Heart left ventricle (tissue), 16 donors: ENCODE data around the gene B3GNT2. TPM values are rescaled to one million over a fixed set of nuclear protein-coding genes. Genes with fewer than 3 reads are reported as not detected.

Experiments used
- ATAC-seq, 4 donors: fragments of 200-7000 bp; cut with Tn5 transposase; one replicate each; pipeline ENCODE4 v1.9.1; 2020 to 2022; ENCODE audit warnings: moderate library complexity in 4 of 4, mild to moderate bottlenecking in 3 of 4, moderate number of reproducible peaks in 1 of 4
- DNase-seq, 5 donors: peaks; one replicate each; pipeline ENCODE4 v3.0.0-alpha.2; 2020
- H3K27ac ChIP-seq, 12 donors: fragments of 200-600 bp; sonication (generic) in 4 of 12; one replicate each; pipeline versions ENCODE4 v1.5.0 to v1.8.0; 2016 to 2022; ENCODE audit warnings: mild to moderate bottlenecking in 2 of 12
- H3K27me3 ChIP-seq, 9 donors: fragments of 200-600 bp; sonication (generic) in 2 of 9; one replicate each; pipeline versions ENCODE4 v1.5.1 to v1.8.0; 2016 to 2022; ENCODE audit warnings: mild to moderate bottlenecking in 3 of 9
- H3K36me3 ChIP-seq, 9 donors: fragments of 200-600 bp; sonication (generic) in 2 of 9; one replicate each; pipeline versions ENCODE4 v1.5.0 to v1.8.0; 2018 to 2022; ENCODE audit warnings: mild to moderate bottlenecking in 2 of 9
- H3K4me1 ChIP-seq, 12 donors: fragments of 200-600 bp; sonication (generic) in 4 of 12; one replicate each; pipeline versions ENCODE4 v1.5.0 to v1.8.0; 2016 to 2022; ENCODE audit warnings: mild to moderate bottlenecking in 3 of 12
- H3K4me3 ChIP-seq, 12 donors: fragments of 200-600 bp; sonication (generic) in 4 of 12; one replicate each; pipeline versions ENCODE4 v1.5.0 to v1.8.0; 2017 to 2022; ENCODE audit warnings: mild to moderate bottlenecking in 9 of 12, moderate library complexity in 4 of 12
- H3K9me3 ChIP-seq, 12 donors: fragments of 200-600 bp; sonication (generic) in 4 of 12; one replicate each; pipeline versions ENCODE4 v1.5.0 to v1.8.0; 2016 to 2022; ENCODE audit warnings: mild to moderate bottlenecking in 1 of 12
- POLR2A ChIP-seq, 2 donors: fragments of 450-650 bp; IDR thresholded peaks; one replicate each; pipeline ENCODE4 v1.6.1; 2017; ENCODE audit warnings: antibody characterized with exemption in 2 of 2, mild to moderate bottlenecking in 2 of 2, moderate library complexity in 2 of 2
- WGBS, 4 donors: extraction: QIAGEN DNeasy Blood & Tissue Kit in 2 of 4; methylation state at CpG; one replicate each; pipeline versions ENCODE4 v1.1.5 to v1.1.7; 2013 to 2018; 5-methylcytosine and 5-hydroxymethylcytosine counted together
- intact Hi-C, 10 donors: fragments of 100-400 bp; cut with DNase I; formaldehyde crosslinking; loops; one replicate each; pipeline versions ENCODE4 v1.11.1 to v1.14.2; 2022
- polyA plus RNA-seq, 2 donors: library from polyadenylated mRNA; stranded (reverse); fragments of 200-250 nt; gene quantifications; one replicate each; pipeline ENCODE4 v1.2.3, GENCODE V29; 2013
- total RNA-seq, 9 donors: library from RNA; depleted of rRNA in 2 of 9; stranded (reverse); fragments of >200 nt in 2 of 9; fragmentation: NEBNext Ultra II Directional in 3 of 9; extraction: Animal tissue kit (Norgen Biotek cat#: 25700) in 3 of 9; gene quantifications; one replicate each; pipeline versions ENCODE4 v1.1.0 to v1.2.4, GENCODE V29; 2016 to 2023
- TF ChIP-seq, protein P1 (sequence below), 12 donors: fragments of 200-600 bp; sonication (generic) in 4 of 12; IDR thresholded peaks; one replicate each; pipeline versions ENCODE4 v1.5.0 to v1.8.0; 2018 to 2022; ENCODE audit warnings: antibody characterized with exemption in 12 of 12, mild to moderate bottlenecking in 5 of 12
- donor health status: ischemic (EF 13 %, LVEDD 7.1; RV severe dilation, severe dysfunction).
- donor health status: healthy with polysubstance abuse.
- donor health status: DM: no; HTN: yes; CAD: no.
- donor health status: DM: no; HTN: no; CAD: no.
- donor health status: ischemic (EF 25% LVEDD 6.9; RV normal size, moderate dysfunction).
- donor health status: ischemic (EF 25% LVEDD 5.7; RV mildly dilated, moderate dysfunction).
- donor health status: healthy.
- donor health status: DM: yes; HTN: yes; CAD: no.
- donor health status: ischemic (EF 35%, LVEDD 5.7; RV mildly dilated, moderate dysfunction).
- donor health status: nonischemic (EF 11% LVEDD 7.7; RV severe dilation, severe dysfunction).
- donor health status: DM: yes; HTN: yes; CAD: no.
- donor health status: PGD.
- donor health status: ischemic (EF 29% LVEDD 5.4; RV normal size, mild dysfunction).
- donor health status: nonischemic (EF 23%, LVEDD 6.1; RV moderate dilation, normal function).

B3GNT2 gene
- total and polyA plus RNA-seq, 11 donors: 8.6 to 26.5 (median 18.4) TPM

DNA sequence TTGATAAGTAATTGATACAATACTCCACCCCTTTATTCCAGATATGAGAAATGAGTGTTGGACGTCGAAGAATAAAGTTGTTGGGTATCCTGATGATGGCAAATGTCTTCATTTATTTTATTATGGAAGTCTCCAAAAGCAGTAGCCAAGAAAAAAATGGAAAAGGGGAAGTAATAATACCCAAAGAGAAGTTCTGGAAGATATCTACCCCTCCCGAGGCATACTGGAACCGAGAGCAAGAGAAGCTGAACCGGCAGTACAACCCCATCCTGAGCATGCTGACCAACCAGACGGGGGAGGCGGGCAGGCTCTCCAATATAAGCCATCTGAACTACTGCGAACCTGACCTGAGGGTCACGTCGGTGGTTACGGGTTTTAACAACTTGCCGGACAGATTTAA is 26.3 kb downstream of the B3GNT2 start:
- H3K27me3 ChIP-seq: no peaks in the 10 kb centered on the region
- WGBS, 4 donors: 90 to 94% (median 92%) methylated on average over 12 of the region's 12 CpGs
- intact Hi-C loops: no loop called here
- DNase-seq: no peak
- H3K27ac ChIP-seq: peak overlapping the region in 1 of 12 donors; percentile 84
- no peak for ATAC-seq
- TF ChIP-seq POLR2A (IDR thresholded peaks at IDR 0.05): no peak
- TF ChIP-seq, protein P1, sequence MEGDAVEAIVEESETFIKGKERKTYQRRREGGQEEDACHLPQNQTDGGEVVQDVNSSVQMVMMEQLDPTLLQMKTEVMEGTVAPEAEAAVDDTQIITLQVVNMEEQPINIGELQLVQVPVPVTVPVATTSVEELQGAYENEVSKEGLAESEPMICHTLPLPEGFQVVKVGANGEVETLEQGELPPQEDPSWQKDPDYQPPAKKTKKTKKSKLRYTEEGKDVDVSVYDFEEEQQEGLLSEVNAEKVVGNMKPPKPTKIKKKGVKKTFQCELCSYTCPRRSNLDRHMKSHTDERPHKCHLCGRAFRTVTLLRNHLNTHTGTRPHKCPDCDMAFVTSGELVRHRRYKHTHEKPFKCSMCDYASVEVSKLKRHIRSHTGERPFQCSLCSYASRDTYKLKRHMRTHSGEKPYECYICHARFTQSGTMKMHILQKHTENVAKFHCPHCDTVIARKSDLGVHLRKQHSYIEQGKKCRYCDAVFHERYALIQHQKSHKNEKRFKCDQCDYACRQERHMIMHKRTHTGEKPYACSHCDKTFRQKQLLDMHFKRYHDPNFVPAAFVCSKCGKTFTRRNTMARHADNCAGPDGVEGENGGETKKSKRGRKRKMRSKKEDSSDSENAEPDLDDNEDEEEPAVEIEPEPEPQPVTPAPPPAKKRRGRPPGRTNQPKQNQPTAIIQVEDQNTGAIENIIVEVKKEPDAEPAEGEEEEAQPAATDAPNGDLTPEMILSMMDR (IDR thresholded peaks at IDR 0.05): no peak
- H3K4me3 ChIP-seq: no peak overlapping the region
- peaks cover 0 to 9% (median 0%) of the 10 kb centered on the region in 12 donors for H3K9me3 ChIP-seq
- peaks cover 0 to 44% (median 30%) of the 10 kb centered on the region in 9 donors for H3K36me3 ChIP-seq
- peaks cover 0 to 65% (median 29%) of the 10 kb centered on the region in 12 donors for H3K4me1 ChIP-seq

DNA sequence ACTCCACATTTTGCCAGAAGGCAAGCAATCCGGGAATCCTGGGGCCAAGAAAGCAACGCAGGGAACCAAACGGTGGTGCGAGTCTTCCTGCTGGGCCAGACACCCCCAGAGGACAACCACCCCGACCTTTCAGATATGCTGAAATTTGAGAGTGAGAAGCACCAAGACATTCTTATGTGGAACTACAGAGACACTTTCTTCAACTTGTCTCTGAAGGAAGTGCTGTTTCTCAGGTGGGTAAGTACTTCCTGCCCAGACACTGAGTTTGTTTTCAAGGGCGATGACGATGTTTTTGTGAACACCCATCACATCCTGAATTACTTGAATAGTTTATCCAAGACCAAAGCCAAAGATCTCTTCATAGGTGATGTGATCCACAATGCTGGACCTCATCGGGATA is 26.8 kb downstream of the B3GNT2 start:
- intact Hi-C loops: no loop called here
- Histone ChIP-seq H3K9me3 (peaks cover 0 to 9% (median 0%) of the 10 kb centered on the region in 12 donors), H3K36me3 (peaks cover 0 to 48% (median 30%) of the 10 kb centered on the region in 9 donors), H3K27me3 (no peaks in the 10 kb centered on the region), H3K27ac (no peak overlapping the region), H3K4me1 (peaks cover 0 to 60% (median 24%) of the 10 kb centered on the region in 12 donors), H3K4me3 (no peak overlapping the region)
- ATAC-seq (no peak), DNase-seq (no peak)
- WGBS, 4 donors: 76 to 88% (median 81%) methylated on average over 8 of the region's 8 CpGs
- TF ChIP-seq, protein P1 (IDR thresholded peaks at IDR 0.05): no peak
- TF ChIP-seq POLR2A (IDR thresholded peaks at IDR 0.05): no peak

- Histone ChIP-seq H3K27ac (no peak overlapping the region), H3K4me1 (peaks cover 0 to 39% (median 13%) of the 10 kb centered on the region in 12 donors), H3K27me3 (no peaks in the 10 kb centered on the region), H3K36me3 (peaks cover 0 to 49% (median 30%) of the 10 kb centered on the region in 9 donors), H3K4me3 (no peak overlapping the region), H3K9me3 (no peaks in the 10 kb centered on the region)
- no peak for DNase-seq
- intact Hi-C loops: no loop called here
- TF ChIP-seq, protein P1 (IDR thresholded peaks at IDR 0.05): no peak
- WGBS, 4 donors: 54 to 74% (median 70%) methylated on average over 1 of the region's 1 CpG
- no peak for ATAC-seq
Measured at GRCh38 chr2:62224976-62225375, 29.1 kb downstream of the B3GNT2 start.

GRCh38 chr2:62227386-62228075 is 31.6 kb downstream of the B3GNT2 start:
- Histone ChIP-seq H3K27ac (no peak overlapping the region), H3K9me3 (no peaks in the 10 kb centered on the region), H3K4me3 (no peak overlapping the region), H3K4me1 (peaks cover 0 to 28% (median 3%) of the 10 kb centered on the region in 12 donors), H3K36me3 (peaks cover 0 to 47% (median 28%) of the 10 kb centered on the region in 9 donors), H3K27me3 (no peaks in the 10 kb centered on the region)
- DNase-seq (no peak), ATAC-seq (no peak)
- 72 to 77% (median 75%) methylated on average over 6 of the region's 6 CpGs for WGBS, 4 donors
- intact Hi-C loops: no loop called here
- TF ChIP-seq, protein P1 (IDR thresholded peaks at IDR 0.05): no peak
- no peak for TF ChIP-seq POLR2A (IDR thresholded peaks at IDR 0.05)
